ENCODE results near the gene C9orf153. TPM values are rescaled to one million over a fixed set of nuclear protein-coding genes. Genes with fewer than 3 reads are reported as not detected.

C9orf153 gene
- not detected in 2 replicates for polyA plus RNA-seq
- polyA minus RNA-seq = 0.46 TPM in 1 of 2 replicates, not detected in the other

GRCh38 chr9:86259557-86259956 lies at the start of gene C9orf153:
TSS of gene C9orf153 (minus strand) at chr9:86259657. CDS start at chr9:86229603, 30,054 bp downstream.
- H3K4me2 ChIP-seq (ENCODE audit: low read length) = no peak within 1 kb of the TSS
- no peak within 1 kb of the TSS for H2AFZ ChIP-seq (ENCODE audit: low read depth, low read length)
- no peaks in the 10 kb centered on the region for H3F3A ChIP-seq (ENCODE audit: insufficient read depth, low read length, poor library complexity, severe bottlenecking)
- no peaks in the 10 kb centered on the region for H3K9me2 ChIP-seq (ENCODE audit: insufficient read depth, low read length)
- H3K27me3 ChIP-seq (ENCODE audit: insufficient read depth, low read depth, low read length) = no peaks in the 10 kb centered on the region
- H3K4me3 ChIP-seq (ENCODE audit: low read length) = no peak within 1 kb of the TSS
- no peaks in the 10 kb centered on the region for H3K36me3 ChIP-seq (ENCODE audit: insufficient read depth, low read length)
- TF ChIP-seq TAF1 (IDR thresholded peaks at IDR 0.05; ENCODE audit: low read depth) (no peak), EP300 (conservative IDR thresholded peaks at IDR 0.05; ENCODE audit: poor library complexity, severe bottlenecking) (no peak), MXI1 (conservative IDR thresholded peaks at IDR 0.05; ENCODE audit: poor library complexity, severe bottlenecking) (no peak), EZH2 (IDR thresholded peaks at IDR 0.05; ENCODE audit: borderline replicate concordance, insufficient read depth, low read length, poor library complexity, severe bottlenecking) (no peak), SMC3 (conservative IDR thresholded peaks at IDR 0.05; ENCODE audit: poor library complexity) (no peak), POLR2AphosphoS5 (IDR thresholded peaks at IDR 0.05) (no peak), RAD21 (conservative IDR thresholded peaks at IDR 0.05) (no peak)
- TF ChIP-seq, protein P1, sequence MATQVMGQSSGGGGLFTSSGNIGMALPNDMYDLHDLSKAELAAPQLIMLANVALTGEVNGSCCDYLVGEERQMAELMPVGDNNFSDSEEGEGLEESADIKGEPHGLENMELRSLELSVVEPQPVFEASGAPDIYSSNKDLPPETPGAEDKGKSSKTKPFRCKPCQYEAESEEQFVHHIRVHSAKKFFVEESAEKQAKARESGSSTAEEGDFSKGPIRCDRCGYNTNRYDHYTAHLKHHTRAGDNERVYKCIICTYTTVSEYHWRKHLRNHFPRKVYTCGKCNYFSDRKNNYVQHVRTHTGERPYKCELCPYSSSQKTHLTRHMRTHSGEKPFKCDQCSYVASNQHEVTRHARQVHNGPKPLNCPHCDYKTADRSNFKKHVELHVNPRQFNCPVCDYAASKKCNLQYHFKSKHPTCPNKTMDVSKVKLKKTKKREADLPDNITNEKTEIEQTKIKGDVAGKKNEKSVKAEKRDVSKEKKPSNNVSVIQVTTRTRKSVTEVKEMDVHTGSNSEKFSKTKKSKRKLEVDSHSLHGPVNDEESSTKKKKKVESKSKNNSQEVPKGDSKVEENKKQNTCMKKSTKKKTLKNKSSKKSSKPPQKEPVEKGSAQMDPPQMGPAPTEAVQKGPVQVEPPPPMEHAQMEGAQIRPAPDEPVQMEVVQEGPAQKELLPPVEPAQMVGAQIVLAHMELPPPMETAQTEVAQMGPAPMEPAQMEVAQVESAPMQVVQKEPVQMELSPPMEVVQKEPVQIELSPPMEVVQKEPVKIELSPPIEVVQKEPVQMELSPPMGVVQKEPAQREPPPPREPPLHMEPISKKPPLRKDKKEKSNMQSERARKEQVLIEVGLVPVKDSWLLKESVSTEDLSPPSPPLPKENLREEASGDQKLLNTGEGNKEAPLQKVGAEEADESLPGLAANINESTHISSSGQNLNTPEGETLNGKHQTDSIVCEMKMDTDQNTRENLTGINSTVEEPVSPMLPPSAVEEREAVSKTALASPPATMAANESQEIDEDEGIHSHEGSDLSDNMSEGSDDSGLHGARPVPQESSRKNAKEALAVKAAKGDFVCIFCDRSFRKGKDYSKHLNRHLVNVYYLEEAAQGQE (IDR thresholded peaks at IDR 0.05; ENCODE audit: borderline replicate concordance) = no peak
- TF ChIP-seq, protein P2, sequence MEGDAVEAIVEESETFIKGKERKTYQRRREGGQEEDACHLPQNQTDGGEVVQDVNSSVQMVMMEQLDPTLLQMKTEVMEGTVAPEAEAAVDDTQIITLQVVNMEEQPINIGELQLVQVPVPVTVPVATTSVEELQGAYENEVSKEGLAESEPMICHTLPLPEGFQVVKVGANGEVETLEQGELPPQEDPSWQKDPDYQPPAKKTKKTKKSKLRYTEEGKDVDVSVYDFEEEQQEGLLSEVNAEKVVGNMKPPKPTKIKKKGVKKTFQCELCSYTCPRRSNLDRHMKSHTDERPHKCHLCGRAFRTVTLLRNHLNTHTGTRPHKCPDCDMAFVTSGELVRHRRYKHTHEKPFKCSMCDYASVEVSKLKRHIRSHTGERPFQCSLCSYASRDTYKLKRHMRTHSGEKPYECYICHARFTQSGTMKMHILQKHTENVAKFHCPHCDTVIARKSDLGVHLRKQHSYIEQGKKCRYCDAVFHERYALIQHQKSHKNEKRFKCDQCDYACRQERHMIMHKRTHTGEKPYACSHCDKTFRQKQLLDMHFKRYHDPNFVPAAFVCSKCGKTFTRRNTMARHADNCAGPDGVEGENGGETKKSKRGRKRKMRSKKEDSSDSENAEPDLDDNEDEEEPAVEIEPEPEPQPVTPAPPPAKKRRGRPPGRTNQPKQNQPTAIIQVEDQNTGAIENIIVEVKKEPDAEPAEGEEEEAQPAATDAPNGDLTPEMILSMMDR (IDR thresholded peaks at IDR 0.05; ENCODE audit: poor library complexity, severe bottlenecking) = no peak
- no peaks in the 10 kb centered on the region for H3K79me2 ChIP-seq (replicated peaks; ENCODE audit: insufficient read depth, low read length)
- no peaks in the 10 kb centered on the region for H4K20me1 ChIP-seq (ENCODE audit: insufficient read depth)
- H3K9me3 ChIP-seq (ENCODE audit: low read length) = no peaks in the 10 kb centered on the region
- H3K9ac ChIP-seq (ENCODE audit: low read length) = no peak within 1 kb of the TSS
- H3K27ac ChIP-seq (ENCODE audit: low read length) = no peak within 1 kb of the TSS

DNA sequence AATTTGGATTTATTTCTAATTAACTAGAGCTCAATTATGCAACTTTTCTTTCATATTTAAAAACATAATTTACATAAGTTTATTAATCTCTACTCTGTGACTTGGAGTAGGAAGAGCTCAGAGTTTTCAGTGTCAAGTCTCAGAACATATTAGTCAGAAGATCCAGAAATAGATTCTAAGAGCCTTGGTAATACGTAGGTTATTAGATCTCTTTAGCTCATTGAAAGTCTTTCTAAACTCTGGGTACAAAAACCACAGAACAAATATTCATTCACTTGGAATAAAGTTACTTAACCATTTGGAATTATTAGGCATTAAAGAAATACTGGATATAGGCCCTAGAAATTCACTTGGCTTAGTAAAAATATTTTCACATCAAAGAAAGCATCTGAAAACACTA lies 49.2 kb upstream of the C9orf153 start:
- Histone ChIP-seq H3K27me3 (ENCODE audit: insufficient read depth, low read depth, low read length) (no peaks in the 10 kb centered on the region), H3K9me3 (ENCODE audit: low read length) (no peaks in the 10 kb centered on the region), H2AFZ (ENCODE audit: low read depth, low read length) (no peak overlapping the region), H3K36me3 (ENCODE audit: insufficient read depth, low read length) (peaks cover 15% of the 10 kb centered on the region), H3K9me2 (ENCODE audit: insufficient read depth, low read length) (no peaks in the 10 kb centered on the region), H3K4me2 (ENCODE audit: low read length) (no peak overlapping the region), H3K4me3 (ENCODE audit: low read length) (no peak overlapping the region), H3F3A (ENCODE audit: insufficient read depth, low read length, poor library complexity, severe bottlenecking) (no peaks in the 10 kb centered on the region), H3K79me2 (replicated peaks; ENCODE audit: insufficient read depth, low read length) (no peaks in the 10 kb centered on the region), H3K9ac (ENCODE audit: low read length) (no peak overlapping the region), H3K27ac (ENCODE audit: low read length) (no peak overlapping the region), H4K20me1 (ENCODE audit: insufficient read depth) (no peaks in the 10 kb centered on the region)
- TF ChIP-seq SMC3 (conservative IDR thresholded peaks at IDR 0.05; ENCODE audit: poor library complexity) (no peak), POLR2AphosphoS5 (IDR thresholded peaks at IDR 0.05) (no peak), MXI1 (conservative IDR thresholded peaks at IDR 0.05; ENCODE audit: poor library complexity, severe bottlenecking) (no peak), TAF1 (IDR thresholded peaks at IDR 0.05; ENCODE audit: low read depth) (no peak), EP300 (conservative IDR thresholded peaks at IDR 0.05; ENCODE audit: poor library complexity, severe bottlenecking) (no peak), RAD21 (conservative IDR thresholded peaks at IDR 0.05) (no peak)
- TF ChIP-seq, protein P2 (IDR thresholded peaks at IDR 0.05; ENCODE audit: poor library complexity, severe bottlenecking) = no peak
